ENCODE measurements around the gene PDSS2.

PDSS2 gene

DNA sequence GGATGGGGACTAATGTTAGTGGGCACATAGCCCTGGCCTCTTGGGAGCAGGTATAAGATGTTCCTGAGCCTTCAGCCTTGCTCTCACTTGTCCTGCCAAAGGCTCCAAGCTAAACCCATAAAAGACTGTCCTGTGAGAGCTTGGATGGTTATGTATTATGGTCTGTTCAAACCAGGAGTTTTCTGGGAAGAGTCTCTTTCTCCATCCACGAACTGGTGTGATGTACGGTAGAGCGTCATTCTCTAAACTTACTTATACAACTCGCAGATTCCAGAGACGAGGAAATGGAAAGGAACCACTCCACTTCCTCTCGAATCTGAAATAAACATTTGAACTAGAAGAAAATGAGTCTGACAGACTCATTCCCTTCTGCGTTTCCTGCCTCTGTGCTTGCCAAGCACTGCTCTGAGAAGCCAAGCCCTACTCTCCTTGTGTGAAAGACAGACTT, 35.9 kb upstream of the PDSS2 start:
- Histone ChIP-seq H3K9me3 (ENCODE audit: severe bottlenecking) (no peaks in the 10 kb centered on the region), H3K27ac (no peak overlapping the region), H3K27me3 (ENCODE audit: insufficient read depth, low read depth, severe bottlenecking) (peaks cover 9% of the 10 kb centered on the region), H3K36me3 (no peaks in the 10 kb centered on the region), H3K4me3 (ENCODE audit: low read depth, low read length) (no peak overlapping the region)
- no peak for DNase-seq
- no peak for TF ChIP-seq CTCF (IDR thresholded peaks at IDR 0.05; ENCODE audit: low read depth, low read length)

- DNase-seq = peak; percentile 61
Measured at GRCh38 chr6:107493158-107494057, 34.0 kb upstream of the PDSS2 start.

DNA sequence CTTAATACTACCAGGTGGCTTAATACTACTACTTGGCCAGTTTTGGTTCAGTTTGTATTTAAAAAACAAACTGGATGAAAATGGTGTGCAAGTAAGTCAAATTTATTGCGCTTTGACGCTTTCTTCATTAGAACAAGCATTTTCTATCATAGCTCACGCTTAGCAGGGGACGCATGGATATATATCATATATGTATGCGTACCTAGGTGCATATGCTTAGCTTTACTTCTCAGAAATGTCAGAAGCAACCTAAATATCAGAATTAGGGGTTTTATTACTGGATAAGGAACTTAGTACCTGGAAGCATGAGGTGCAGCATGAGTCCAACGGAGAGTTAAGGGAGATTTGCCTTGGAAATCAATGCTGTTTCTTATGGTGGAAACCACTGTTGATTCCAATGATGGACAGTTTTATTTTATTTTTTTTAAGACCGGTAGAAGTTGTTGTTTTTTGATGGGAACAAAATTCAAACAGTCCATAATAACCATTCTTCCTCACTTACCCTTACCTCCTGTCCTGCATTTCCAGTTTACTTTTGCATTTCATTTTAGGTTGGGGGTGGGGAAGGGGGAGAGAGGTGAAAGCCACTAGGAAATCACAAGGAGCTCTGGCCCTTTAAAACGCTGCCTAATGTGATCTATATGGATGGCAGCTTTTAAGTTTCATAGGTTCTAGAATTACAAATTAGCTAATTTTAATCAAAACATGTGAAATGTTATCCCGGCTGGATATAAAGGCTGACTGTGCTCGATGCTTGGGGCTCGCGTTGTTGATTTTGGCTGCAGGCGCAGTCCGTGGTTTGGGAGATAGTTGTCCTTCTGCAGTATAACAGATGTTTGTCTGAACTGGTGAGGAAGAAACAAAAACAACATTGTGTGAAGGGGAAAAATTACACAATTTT, 32.6 kb upstream of the PDSS2 start:
- Histone ChIP-seq H3K27ac (no peak overlapping the region), H3K36me3 (no peaks in the 10 kb centered on the region), H3K27me3 (ENCODE audit: insufficient read depth, low read depth, severe bottlenecking) (peaks cover 30% of the 10 kb centered on the region), H3K4me3 (ENCODE audit: low read depth, low read length) (no peak overlapping the region), H3K9me3 (ENCODE audit: severe bottlenecking) (no peaks in the 10 kb centered on the region)
- TF ChIP-seq CTCF (IDR thresholded peaks at IDR 0.05; ENCODE audit: low read depth, low read length) = no peak
- DNase-seq = no peak

More at GRCh38 chr6:107493158-107494057, 34.0 kb upstream of the PDSS2 start:
- H3K27ac ChIP-seq = peak overlapping the region; percentile 10; the same call in 1 of the 2 replicates
- TF ChIP-seq CTCF (IDR thresholded peaks at IDR 0.05; ENCODE audit: low read depth, low read length) = no peak
- no peaks in the 10 kb centered on the region for H3K9me3 ChIP-seq (ENCODE audit: severe bottlenecking)
- H3K36me3 ChIP-seq = no peaks in the 10 kb centered on the region
- peak overlapping the region; percentile 14 for H3K4me3 ChIP-seq (ENCODE audit: low read depth, low read length)
- H3K27me3 ChIP-seq (ENCODE audit: insufficient read depth, low read depth, severe bottlenecking) = peaks cover 16% of the 10 kb centered on the region

- Histone ChIP-seq H3K36me3 (no peaks in the 10 kb centered on the region), H3K9me3 (ENCODE audit: severe bottlenecking) (no peaks in the 10 kb centered on the region), H3K27ac (no peak overlapping the region), H3K4me3 (ENCODE audit: low read depth, low read length) (no peak overlapping the region), H3K27me3 (ENCODE audit: insufficient read depth, low read depth, severe bottlenecking) (peaks cover 33% of the 10 kb centered on the region)
- no peak for TF ChIP-seq CTCF (IDR thresholded peaks at IDR 0.05; ENCODE audit: low read depth, low read length)
- DNase-seq = no peak
Measured at GRCh38 chr6:107491138-107491609, 31.8 kb upstream of the PDSS2 start.

DNA sequence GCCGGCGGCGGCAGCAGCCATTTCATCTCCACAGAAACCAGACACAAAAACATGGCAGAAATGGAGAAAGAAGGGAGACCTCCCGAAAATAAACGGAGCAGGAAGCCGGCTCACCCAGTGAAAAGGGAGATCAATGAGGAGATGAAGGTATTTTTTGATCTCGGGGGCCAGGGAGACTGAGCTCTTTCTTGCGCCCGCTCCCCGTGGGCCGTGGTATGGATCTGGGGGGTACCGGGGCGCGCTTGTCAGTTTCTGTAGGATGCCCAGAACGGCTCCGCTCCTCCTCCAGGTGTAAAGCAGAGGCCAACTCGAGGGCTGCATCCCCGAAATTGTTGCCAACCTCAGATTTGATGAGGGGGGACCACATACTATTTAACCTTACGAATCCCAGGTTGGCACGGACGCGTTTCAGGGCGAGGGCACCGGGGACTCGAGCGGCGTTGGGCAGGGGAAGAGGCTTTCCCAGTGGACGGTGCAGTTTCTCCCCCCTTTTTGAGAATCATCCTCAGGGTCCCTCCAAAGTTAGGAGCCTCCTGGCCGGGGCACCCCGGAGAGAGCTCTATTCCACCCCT, 31.3 kb upstream of the PDSS2 start:
- peak overlapping the region; percentile 49 for H3K4me3 ChIP-seq (ENCODE audit: low read depth, low read length)
- peaks cover 33% of the 10 kb centered on the region for H3K27me3 ChIP-seq (ENCODE audit: insufficient read depth, low read depth, severe bottlenecking)
- H3K27ac ChIP-seq = no peak overlapping the region
- DNase-seq = no peak
- no peak for TF ChIP-seq CTCF (IDR thresholded peaks at IDR 0.05; ENCODE audit: low read depth, low read length)
- H3K9me3 ChIP-seq (ENCODE audit: severe bottlenecking) = no peaks in the 10 kb centered on the region
- no peaks in the 10 kb centered on the region for H3K36me3 ChIP-seq

Measured in WERI-Rb-1 (cell line).